Amygdala (tissue), 56 donors: ENCODE results near the gene PRPF6.

ENCODE experiments used
- DNase-seq, 56 donors: peaks; one replicate each; lab custom pipeline; 2025; lab: John Stamatoyannopoulos, UW

PRPF6 gene

DNA sequence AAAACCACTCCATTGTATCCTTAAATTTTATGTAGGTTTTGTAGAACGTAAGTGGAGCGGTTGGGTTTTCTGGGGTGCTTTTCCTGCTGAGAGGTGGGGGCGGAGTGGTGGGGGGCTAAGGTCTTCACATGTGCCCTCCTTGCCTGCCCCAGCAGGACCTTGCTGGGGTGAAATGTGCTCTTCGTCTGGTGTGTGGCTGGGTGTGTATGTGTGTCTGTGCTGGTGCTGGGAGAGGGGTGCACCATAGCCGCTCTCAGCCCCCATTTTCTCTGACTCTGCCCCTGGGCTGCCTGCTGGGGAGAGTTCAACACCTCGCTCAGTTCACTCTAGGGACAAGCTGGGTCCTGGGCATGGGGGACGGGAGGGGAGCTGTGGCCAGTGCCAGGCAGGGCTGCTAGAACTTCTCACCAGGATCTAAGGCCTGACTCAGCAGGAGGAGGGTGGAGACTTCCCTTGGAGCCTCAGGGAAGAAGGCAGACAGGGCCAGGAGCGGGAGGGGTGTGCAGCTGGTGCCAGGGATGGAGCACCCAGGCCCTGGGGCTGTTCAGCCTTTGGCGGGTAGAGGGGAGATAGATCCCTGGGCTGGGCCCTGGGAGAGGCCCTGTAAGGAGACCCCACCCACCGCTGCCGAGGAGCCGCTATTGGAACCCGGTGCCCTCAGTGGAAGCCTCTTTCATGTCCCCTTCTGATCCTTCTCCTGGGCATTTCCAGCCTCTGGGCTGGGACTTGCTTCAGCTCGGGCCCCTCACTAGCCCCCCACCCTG lies 63.7 kb downstream of the PRPF6 start:
- DNase-seq: no peak

DNA sequence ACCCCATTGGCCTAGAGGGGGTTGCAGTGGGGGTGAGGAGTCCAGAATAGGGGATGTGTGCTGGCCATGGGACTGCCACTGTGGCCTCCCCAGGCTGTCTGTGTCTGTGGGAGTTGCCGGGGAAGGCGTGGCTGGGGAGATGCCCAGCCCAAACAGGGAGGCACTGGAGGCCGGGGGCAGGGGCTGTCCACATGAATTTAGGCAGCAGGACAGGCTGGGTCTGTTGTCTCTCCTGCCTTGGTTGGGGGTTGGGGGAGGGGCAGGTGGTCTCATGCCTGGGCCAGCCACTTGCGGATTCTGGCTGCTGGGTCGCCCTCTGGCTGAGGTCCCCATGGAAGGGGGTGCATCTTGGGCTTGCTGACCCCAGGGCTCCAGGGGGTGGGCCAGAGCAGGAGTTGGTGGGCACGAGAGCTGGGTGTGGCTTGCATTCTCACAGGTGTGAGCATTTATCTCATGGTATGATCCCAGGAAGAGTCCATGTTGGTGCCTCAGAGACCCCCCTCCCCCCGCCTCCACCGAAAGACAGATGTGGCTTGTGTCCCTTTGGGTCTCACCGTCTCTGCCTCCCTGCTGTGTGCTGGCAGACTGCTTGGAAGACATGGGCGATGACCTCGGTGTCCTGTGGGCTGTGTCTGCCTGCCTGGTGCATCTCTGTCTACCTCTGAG lies 64.5 kb downstream of the PRPF6 start:
- DNase-seq: no peak

DNA sequence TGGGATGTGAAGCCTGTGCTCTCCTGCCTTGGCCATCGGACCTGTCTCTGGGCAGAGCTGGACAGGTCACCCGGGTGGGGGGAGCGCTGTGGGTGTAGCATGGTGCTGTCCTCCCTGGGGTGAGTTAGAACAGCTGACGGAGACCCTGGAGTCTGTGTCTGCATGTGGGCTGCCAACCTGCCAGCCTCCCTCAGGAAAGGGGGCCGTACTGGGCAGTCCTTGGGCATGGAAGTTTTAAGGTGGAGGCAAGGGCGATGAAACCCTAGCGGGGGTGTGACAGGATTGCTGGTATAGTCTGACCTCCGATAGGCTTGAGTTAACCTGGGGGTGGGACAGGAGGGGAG lies 66.1 kb downstream of the PRPF6 start:
- DNase-seq: no peak

DNA sequence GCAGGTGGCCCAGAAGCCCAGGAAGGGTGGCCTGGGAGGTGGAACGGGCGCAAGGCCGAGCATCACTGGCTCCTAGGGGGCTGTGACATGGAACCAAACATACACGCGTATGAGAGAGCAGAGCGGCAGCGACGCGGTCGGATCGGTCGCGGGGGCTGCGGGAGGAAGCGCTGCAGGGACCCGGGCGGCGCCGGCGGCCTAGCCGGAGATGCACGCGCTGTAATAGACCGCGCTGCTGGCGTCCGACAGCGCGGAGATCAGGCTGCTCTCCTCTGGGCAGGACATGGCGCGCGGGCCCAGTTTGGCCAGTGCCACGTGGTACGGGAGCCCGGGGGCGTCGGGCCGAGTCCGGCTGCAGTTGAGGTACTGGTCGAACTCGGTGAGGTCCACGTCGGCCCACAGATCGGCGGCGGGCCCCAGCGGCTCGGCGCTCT lies 67.1 kb downstream of the PRPF6 start:
- no peak for DNase-seq

DNA sequence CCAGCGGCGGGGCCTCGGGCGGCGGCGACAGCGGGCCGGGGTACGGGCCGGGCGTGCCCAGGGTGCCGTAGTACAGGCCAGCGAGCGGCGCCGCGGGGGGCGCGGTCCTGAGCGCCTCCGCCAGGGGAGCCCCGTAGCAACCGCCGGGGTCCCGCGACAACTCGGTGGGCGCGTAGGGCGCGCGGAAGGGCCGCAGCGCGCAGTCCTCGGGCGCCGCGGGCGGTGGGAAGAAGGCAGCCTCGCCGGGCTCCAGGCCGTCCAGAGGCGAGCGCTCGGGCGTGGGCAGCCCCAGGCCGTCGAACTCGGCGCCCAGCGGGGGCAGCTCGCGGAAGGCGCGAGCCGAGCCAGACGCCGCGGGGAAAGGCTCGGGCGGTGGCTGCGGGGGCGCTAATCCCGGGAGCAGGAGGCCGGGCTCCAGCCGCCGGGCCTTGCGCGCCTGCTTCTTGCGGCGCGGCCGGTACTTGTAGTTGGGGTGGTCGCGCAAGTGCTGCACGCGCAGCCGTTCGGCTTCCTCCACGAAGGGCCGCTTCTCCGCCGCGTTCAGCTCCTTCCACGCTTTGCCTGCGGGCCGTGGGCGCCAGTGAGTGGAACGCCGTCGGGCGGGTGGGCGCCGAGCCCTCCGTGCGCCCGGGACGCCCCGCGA lies 67.6 kb downstream of the PRPF6 start:
- no peak for DNase-seq

DNA sequence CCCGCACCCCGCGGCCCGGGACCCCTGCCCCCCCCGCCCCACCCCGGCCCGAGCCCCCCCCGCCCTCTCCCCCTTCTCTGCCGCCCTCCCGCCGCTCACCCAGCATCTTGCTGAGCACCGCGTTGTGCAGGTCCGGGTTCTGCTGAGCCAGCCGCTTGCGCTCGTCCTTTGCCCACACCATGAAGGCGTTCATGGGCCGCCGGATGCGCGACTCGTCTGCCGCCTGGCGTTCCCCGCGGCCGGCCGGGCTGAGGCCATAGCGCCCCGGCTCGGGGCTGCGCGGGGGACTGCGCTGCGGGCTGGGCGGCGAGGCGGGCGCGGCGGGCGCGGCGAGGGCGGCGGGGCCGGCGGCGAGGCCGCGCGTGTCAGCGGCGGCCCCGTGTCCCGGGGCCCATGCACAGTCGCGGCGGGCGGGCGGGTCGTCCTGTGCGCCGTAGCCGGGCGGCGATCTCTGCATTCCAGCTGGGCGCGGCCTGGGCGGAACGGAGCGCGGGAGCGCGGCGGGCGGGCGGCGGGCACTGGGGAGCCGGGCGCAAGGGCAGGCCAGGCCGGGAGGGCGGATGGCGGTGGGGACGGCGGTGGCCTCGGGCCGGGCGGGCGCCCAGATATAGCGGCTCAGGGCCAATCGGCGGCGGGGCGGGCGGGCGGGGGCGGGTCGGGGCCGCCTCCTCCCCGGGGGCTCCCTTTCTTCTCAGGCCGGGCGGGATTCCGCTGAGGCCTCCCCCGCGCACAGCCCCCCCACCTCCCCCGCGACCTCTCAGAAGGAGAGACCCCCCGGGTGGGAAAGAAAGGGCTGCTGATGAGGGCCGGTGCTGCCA lies 68.3 kb downstream of the PRPF6 start, which contains the start of gene SOX18:
Gene SOX18 (minus strand): TSS at position 580 of the 818 bp plus-strand sequence. CDS start 123 bp downstream, at position 457.
- DNase-seq: no peak

DNA sequence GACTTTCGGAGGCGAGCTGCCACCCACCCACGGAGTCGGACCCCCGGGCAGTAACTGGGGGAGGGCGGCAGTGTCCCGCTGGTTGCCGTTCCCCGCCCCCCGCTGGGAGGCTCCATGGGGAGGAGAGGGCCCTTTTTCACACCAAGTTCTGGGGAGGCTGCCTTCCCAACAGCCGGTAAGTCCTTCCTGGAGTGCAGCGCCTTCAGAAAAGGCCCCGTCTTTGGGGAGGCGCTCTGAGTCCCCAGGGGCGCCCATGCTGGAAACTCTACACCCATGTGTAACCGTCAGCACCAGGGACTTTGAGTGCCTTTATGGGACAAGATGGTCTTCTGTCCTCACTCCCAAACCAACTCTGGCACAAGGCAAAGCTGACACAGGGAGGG lies 68.9 kb downstream of the PRPF6 start:
- DNase-seq: no peak

DNA sequence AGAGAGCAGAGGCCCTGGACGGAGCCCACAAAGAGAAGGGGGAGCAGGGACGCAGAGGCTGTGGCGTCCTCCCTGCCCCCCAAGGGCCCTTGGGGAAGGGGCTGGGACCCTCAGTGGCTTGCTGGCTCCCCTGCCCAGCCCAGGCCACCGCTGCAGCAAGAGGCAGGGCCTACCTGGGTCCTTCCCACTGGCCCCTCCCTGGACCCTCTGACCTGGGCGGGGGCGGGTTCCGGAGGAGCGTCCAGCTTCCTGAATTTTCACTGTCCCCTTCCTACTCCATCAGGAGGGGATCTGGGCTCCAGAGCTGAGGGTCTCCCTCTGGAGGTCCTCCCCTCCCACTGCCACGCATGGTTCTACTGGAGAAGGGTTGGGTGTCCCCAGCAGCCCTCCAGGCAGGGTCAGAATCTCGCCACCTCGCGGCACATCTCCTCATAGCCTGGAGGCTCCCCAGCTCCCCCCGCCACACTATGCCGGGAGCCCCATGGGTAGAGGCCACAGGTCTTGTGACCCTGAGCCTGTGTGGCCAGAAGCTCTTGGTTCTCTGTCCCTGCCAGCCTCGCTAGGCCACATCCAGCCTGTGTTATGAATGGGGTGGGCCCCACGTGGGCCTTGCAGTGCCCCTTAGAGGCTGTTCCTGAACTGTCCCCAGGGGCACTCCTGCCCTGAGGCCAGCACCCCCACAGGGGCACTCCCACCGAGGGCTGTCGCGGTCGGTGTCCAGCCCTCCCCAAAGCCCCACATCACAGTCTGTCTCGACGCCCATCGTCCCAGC lies 69.5 kb downstream of the PRPF6 start:
- no peak for DNase-seq

DNA sequence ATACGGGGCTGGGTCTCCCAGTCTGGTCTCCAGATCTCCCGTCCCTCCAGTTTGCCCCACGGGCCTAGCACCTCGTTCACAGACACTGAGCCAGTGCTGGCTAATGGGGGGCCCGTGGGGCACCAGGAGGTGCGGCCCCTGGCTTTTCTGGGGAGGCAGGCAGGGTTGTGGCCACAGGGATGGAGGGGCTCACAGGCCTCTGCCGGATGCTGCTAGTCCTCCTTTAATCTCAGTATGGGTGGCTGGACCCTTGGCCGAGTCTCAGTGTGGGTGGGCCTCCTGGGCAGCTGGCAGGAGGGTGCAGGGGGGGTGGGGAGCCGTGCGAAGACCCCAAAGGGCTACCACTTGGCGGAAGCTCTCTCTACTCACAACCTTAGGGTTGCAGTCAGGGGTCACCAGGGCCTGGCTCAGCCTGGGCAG lies 70.1 kb downstream of the PRPF6 start:
- DNase-seq: no peak

DNA sequence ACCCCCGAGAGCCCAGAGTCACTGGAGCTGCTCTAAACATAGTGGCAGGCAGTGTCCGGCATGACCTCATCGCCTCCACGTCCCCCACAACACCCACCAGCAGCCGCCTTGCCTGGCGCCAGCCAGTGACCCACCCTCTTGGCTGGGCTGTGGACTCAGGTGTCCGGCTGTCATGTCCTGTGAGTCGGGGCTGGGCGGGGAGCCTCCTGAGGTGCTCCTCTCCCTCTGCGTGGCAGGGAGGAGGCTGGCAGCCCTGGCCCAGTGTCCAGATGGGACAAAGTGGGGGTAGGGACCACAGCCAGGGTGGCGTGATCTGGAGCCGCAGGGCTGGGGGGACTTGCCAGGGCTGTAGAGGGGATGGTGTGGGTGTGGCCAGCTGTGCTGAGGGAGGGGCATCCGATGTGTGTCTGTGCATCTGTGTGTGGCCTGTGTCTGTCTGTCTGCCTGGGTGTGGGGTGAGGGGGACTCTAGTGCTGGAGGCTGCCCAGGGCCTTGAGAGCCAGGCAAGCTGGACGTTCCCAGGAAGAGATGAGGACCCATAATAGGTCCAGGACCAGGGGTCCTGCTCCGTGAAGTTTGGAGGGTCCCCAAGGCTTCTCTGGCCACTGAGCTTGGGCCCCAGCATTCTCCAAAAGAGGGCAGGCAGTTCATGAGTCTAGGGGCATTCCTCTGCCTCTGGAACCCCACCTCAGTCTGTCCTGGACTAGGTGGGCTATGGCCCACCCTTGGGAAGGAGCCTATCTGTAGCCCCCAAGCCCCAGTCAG lies 70.8 kb downstream of the PRPF6 start:
- DNase-seq: no peak

DNA sequence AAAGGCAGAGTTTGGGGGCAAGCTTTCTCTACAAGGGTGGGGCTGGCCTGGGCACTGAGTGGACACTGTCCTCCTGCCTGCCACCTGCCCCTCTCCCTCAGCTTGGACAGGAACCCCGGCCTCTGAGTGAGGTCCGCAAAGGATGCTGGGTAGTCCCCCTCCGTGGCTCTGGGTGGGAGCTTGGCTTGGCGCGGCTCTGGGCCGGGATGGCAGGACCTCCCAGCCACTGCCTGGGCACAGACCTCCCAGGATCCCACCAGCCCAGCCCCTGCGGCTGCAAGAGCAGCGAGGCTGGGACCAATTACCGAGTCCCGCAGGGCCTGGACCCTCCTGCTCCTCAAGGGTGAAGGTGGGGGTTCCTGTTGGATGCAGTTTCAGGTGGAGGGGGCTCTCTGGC lies 71.4 kb downstream of the PRPF6 start:
- DNase-seq: no peak

DNA sequence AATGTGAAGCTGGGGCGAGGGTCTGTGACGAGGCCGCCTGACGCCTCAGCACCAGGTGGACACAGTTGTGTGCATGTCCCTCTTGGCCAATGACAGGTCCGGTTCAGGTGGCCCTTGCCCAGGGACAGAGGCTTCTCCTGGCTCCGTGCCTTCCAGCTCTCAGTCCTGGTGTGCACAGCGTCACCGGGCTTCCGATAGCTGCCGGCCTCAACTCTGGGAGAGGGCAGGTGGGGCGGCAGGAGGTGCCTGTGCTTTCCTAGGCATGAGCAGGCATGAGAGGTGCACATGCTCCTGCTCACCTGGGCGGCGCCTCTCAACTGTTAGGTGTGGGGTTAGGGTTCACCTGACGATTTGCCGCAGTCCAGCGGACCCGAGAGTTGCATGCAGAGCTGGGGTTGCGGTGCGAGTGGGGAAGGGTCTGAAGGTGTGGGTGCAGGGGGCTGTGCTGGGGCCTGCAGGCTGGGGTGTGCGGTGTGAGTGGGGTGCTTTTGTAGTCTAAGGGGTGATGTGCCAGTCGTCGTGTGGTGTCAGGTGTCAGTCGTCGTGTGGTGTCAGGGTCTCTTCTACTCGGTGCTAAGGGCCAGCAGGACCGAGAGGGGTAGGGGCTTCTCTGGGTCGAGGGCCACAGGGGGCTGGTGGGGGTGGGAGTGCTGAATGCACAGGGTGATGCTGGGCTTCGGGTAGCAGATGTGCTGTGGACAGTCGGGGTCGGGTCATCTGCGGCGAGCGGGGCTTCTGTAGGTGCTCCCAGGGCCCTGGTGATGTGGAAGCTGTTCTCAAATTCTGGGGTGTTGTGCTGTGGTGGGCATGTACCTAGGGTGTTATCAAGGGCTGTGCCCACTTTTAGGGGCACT lies 72.3 kb downstream of the PRPF6 start:
- no peak for DNase-seq

DNA sequence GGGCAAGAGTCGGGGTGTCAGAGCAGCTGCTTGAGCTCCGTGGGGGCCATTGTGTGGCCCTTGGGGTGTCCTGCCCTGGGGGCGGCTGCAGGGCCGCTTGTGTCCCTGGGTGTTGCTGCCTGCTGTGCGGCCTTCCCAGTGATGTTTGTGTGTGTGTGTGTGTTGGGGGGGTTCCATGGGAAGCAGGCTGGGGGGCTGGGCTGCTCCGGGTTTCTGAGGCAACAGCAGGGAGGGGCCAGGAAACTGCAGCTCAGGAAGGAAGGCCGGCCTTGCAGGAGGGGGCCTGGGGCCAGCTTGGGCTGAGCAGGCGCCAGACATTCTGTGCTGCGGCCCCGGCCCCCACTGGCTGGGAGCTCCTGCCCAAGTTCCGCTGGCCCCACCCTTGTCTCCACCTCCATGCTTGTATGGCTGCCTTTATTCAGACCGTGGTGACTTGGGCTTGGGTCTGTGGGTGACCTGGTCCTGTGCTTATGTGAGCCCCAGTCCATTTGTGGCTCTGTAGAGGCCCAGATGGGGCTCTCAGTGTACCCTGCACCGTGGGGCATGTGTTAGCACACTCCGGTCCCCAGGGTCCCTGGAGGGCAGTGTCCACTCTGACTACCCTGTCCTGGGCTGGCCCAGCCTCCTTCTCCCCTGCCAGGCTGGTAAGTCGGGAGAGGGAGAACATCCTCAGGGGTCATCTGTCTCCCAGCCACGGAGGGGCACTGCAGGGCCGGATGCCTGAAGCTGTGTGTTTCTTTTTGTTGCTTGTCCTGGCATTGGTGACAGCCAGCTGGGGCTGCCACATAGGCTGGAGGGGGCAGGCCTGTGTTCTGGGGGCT lies 73.1 kb downstream of the PRPF6 start:
- DNase-seq: no peak

DNA sequence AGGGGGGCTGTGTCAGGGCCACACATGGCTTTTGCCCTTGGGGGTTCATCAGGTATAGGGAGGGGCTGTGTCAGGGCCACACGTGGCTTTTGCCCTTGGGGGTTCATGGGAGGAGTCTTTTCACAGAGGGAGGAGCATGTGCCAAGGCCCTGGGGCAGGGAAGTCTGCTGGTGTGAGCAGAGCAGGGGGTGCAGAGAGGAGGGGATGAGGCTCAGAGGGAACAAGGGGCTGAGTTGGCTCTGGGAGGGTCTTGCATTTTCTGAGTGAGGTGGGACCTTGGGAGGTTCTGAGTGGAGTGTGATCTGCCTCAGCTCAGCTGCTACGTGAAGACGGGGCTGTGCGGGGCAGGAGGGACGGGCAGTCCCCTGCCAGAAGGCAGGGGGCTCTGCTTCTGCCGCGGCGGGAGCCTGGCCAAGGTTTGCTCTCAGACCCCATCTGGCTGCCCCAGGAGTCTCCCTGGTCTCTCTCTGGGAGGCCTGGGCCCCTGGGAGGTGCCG lies 74.5 kb downstream of the PRPF6 start:
- no peak for DNase-seq

DNA sequence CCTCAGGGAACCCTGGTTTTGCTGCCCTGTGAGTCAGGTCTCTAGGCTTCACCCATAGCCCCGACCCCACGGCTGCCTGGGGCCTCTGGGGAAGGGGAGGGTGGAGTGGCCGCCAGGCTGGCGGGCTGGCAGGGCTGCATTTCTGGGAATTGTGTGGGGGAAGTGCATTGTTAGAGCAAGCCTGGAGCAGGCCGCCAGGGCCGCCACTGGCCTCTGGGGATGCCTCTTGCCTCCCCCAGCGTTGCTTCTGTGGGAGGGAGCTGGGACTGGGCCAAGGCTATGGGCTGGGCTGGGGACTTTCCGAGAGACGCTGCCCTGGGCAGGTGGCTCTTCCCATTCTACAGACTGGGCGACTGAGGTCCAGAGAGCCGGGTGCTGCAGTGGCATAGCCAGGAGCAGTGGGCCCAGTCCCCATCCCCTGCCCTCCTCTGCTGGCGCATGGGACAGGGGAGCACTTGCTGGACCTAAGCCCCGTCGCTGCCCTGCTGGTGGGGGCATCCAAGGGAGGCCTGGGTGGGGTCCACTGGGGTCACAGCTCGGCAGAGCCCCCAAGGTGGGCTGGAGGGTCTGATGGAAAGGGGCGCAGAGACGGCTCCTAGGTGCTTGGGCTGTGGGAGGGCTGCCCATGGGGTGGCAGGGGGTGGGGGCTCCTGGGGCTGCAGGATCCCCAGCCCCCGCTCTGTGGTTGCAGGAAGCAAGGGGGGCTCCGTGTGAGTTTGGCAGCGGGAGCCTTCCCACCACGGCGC lies 75.1 kb downstream of the PRPF6 start:
- DNase-seq: no peak

DNA sequence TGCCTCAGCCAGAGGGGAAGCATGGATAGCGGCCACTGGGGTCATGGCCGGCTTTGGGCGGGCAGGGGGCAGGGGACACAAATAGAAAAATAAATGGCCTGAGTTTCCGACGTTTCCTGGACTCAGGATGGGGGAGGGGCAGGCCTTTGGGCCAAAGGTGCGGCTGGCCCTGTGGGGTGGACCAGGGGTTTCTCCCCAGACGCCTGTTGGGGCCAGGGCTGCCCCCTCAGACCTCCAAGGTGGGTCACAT lies 75.6 kb downstream of the PRPF6 start:
- DNase-seq: no peak
